ENCODE measurements around the gene POLR2B.

DNA sequence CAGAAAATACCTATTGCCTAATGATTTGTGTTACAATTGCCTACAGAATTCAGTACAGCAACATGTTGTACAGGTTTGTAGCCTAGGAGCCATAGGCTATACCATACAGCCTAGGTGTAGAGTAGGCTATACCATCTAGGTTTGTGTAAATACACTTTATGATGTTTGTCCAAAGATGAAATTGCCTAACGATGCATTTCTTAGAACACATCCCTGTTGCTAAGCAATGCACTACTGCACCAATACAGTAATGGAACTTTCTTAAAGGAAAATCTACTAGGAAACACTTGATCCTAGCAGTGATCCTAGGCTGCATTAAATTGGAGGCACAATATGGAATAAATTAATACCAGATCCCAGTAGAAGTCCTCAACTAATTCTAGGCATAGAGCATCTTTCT lies 19.6 kb upstream of the POLR2B start:
- TF ChIP-seq, protein P1, sequence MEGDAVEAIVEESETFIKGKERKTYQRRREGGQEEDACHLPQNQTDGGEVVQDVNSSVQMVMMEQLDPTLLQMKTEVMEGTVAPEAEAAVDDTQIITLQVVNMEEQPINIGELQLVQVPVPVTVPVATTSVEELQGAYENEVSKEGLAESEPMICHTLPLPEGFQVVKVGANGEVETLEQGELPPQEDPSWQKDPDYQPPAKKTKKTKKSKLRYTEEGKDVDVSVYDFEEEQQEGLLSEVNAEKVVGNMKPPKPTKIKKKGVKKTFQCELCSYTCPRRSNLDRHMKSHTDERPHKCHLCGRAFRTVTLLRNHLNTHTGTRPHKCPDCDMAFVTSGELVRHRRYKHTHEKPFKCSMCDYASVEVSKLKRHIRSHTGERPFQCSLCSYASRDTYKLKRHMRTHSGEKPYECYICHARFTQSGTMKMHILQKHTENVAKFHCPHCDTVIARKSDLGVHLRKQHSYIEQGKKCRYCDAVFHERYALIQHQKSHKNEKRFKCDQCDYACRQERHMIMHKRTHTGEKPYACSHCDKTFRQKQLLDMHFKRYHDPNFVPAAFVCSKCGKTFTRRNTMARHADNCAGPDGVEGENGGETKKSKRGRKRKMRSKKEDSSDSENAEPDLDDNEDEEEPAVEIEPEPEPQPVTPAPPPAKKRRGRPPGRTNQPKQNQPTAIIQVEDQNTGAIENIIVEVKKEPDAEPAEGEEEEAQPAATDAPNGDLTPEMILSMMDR (IDR thresholded peaks at IDR 0.05; ENCODE audit: insufficient read depth, low read length, poor library complexity, severe bottlenecking) = no peak
- TF ChIP-seq EZH2phosphoT487 (conservative IDR thresholded peaks at IDR 0.05; ENCODE audit: low read length) = no peak
